ENCODE measurements around the gene SETD2. TPM values are rescaled to one million over a fixed set of nuclear protein-coding genes. Genes with fewer than 3 reads are reported as not detected.

SETD2 gene
- total RNA-seq, 2 experiments from 2014 or later, result 55.7 to 74.5 TPM

DNA sequence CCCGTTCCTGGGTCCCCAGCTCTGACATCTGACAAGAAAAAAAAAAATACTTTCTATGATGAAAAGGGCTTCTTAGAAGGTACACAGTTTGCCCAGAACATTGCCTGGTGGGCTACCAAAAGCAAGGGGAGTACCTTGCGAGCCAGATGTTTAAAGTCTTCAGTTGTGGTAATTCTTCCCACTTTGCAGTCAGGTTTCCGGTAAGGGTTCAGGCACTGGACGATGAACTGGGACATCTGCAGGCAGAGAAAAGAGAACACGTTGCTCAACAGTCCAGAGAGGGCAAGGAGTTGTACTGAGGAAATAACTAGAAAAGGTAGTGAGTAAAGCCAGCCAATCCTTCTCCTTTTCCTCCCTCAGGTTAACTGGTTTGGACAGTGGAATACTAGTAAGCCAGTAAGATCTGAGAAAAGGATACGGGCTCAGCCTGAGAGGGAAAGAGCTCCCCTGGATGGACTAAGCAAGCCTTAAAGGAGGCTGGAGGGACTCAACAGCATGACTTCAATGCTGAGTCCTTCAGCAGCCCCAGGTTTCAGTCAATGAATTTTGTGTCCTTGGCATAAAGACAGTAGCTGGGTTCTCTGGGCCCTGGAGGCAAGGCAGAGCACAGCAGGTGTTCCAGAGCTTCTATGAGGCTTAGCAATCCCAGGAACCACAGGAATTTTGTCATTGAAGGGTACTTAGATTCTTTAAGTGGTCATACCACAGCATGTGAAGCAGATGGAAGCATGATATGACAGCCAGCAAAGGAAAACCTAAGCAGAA is 146.2 kb downstream of the SETD2 start:
- POLR2A ChIA-PET, result interaction anchor here (0.6 to 1.7 kb wide), 4 partner anchors 10 to 58 kb away, joined by 4 to 6 read pairs (median 4); no protein-coding TSS in a partner anchor
- H3K4me1 ChIP-seq (ENCODE audit: insufficient read depth, low read length, poor library complexity, severe bottlenecking), result peaks cover 26% of the 10 kb centered on the region
- peaks cover 83% of the 10 kb centered on the region for H3K36me3 ChIP-seq (ENCODE audit: insufficient read depth, low read length)
- H3K79me2 ChIP-seq (ENCODE audit: insufficient read depth, low read depth, low read length), result 0 out of 2 replicates have a peak, but pooled peaks cover 9% of the 10 kb centered on the region
- H3K4me3 ChIP-seq (ENCODE audit: low read depth, low read length, poor library complexity, severe bottlenecking), result no peak overlapping the region
- H4K20me1 ChIP-seq (ENCODE audit: insufficient read depth, low read length), result peaks cover 6% of the 10 kb centered on the region; the same call in 1 of the 2 replicates
- no peak overlapping the region for H2AFZ ChIP-seq (ENCODE audit: low read length)
- intact Hi-C loops (cut with micrococcal nuclease; ENCODE audit: unreplicated experiment), result loop anchor here (5.0 to 10.0 kb wide), 2 partner anchors 313 to 365 kb away; partner anchors contain the start of genes PTPN23 and TMIE
- no peak for TF ChIP-seq EZH2phosphoT487 (IDR thresholded peaks at IDR 0.05; ENCODE audit: borderline replicate concordance, low read depth, low read length)
- TF ChIP-seq, protein P1, sequence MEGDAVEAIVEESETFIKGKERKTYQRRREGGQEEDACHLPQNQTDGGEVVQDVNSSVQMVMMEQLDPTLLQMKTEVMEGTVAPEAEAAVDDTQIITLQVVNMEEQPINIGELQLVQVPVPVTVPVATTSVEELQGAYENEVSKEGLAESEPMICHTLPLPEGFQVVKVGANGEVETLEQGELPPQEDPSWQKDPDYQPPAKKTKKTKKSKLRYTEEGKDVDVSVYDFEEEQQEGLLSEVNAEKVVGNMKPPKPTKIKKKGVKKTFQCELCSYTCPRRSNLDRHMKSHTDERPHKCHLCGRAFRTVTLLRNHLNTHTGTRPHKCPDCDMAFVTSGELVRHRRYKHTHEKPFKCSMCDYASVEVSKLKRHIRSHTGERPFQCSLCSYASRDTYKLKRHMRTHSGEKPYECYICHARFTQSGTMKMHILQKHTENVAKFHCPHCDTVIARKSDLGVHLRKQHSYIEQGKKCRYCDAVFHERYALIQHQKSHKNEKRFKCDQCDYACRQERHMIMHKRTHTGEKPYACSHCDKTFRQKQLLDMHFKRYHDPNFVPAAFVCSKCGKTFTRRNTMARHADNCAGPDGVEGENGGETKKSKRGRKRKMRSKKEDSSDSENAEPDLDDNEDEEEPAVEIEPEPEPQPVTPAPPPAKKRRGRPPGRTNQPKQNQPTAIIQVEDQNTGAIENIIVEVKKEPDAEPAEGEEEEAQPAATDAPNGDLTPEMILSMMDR (conservative IDR thresholded peaks at IDR 0.05; ENCODE audit: low read length), result no peak
- CTCF ChIA-PET (ENCODE audit: unreplicated experiment), result no interaction called here
- H3K27ac ChIP-seq (ENCODE audit: low read depth, low read length, poor library complexity, severe bottlenecking), result peak overlapping the region; percentile 61
- H3K9me3 ChIP-seq (ENCODE audit: low read length), result no peaks in the 10 kb centered on the region
- DNase-seq (ENCODE audit: low spot score), result no peak
- no peaks in the 10 kb centered on the region for H3K9me2 ChIP-seq (ENCODE audit: insufficient read depth, low read length)
- no TSS peak for BruUV-seq (replicated peaks)
- H3K4me2 ChIP-seq (ENCODE audit: low read length), result peak overlapping the region; percentile 39

DNA sequence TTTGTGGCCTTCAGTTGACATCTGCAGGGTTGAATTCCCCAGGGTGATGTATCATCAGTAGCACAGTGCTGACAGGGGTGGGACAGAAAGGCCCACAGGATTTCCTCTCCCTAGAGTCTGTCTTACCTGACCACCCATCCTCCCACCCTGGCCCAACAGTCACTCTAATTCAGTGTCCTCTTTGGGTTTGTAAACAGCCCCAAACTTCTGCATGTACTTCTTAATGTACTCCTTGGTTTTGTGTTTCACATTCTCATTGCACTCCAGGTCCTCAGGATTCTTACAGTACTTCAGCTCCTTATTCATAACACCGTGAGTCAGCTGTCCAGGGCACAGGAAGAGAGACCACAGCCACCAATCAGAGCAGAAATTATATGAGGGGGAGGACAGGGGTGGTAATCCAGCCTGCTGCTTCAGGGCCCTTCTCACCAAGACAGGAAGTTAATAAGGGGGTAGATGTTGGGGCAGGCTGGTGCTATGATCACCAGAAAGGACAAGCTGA is 146.9 kb downstream of the SETD2 start:
- Histone ChIP-seq H3K9me2 (ENCODE audit: insufficient read depth, low read length) (no peaks in the 10 kb centered on the region), H3K9me3 (ENCODE audit: low read length) (no peaks in the 10 kb centered on the region), H3K36me3 (ENCODE audit: insufficient read depth, low read length) (peaks cover 76% of the 10 kb centered on the region), H2AFZ (ENCODE audit: low read length) (no peak overlapping the region), H3K4me3 (ENCODE audit: low read depth, low read length, poor library complexity, severe bottlenecking) (peak overlapping the region; percentile 2), H3K4me1 (ENCODE audit: insufficient read depth, low read length, poor library complexity, severe bottlenecking) (peaks cover 26% of the 10 kb centered on the region), H3K27ac (ENCODE audit: low read depth, low read length, poor library complexity, severe bottlenecking) (peak overlapping the region; percentile 61), H3K4me2 (ENCODE audit: low read length) (peak overlapping the region; percentile 39), H4K20me1 (ENCODE audit: insufficient read depth, low read length) (peaks cover 6% of the 10 kb centered on the region; the same call in 1 of the 2 replicates), H3K79me2 (ENCODE audit: insufficient read depth, low read depth, low read length) (0 out of 2 replicates have a peak, but pooled peaks cover 9% of the 10 kb centered on the region)
- BruUV-seq (replicated peaks), result no TSS peak
- CTCF ChIA-PET (ENCODE audit: unreplicated experiment), result no interaction called here
- intact Hi-C loops (cut with micrococcal nuclease; ENCODE audit: unreplicated experiment), result loop anchor here (5.0 to 10.0 kb wide), 2 partner anchors 312 to 365 kb away; partner anchors contain the start of genes PTPN23 and TMIE
- no peak for TF ChIP-seq EZH2phosphoT487 (IDR thresholded peaks at IDR 0.05; ENCODE audit: borderline replicate concordance, low read depth, low read length)
- TF ChIP-seq, protein P1 (conservative IDR thresholded peaks at IDR 0.05; ENCODE audit: low read length), result no peak
- peak; percentile 83 for DNase-seq (ENCODE audit: low spot score)
- POLR2A ChIA-PET, result interaction anchor here (1.1 to 1.6 kb wide), 2 partner anchors 11 to 30 kb away, joined by 4 to 6 read pairs; no protein-coding TSS in a partner anchor
